CD4-positive, alpha-beta T cell treated with Interleukin-6 for 4 hours (primary cell): ENCODE measurements around the gene CTNNAL1.
"Not testable (repeated sequence)": the region's sequence is repeated elsewhere in the genome, so short reads cannot be mapped to it uniquely, and the experiment has no call there.

Experiments
- DNase-seq: peaks from one replicate; pipeline ENCODE4 v3.0.0-alpha.2; 2020; ENCODE audit warnings: mixed read lengths

The CTNNAL1 gene

DNA sequence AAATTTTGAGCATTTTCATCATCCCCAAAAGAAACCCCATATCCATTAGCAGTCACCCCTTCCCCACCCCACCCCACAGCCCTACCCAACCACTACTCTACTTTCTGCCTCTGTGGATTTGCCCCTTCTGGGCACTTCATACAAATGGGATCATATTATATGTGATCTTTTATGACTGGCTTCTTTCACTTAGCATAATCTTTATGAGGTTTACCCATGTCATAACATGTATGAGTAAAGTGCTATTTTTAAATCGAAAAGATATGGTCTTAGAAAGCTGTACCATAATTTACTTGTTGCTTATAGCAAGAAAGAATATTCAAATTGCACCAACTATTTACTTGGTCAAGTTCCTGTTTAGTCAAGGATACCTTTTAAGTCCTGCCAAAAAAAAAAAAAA lies 92.1 kb downstream of the CTNNAL1 start:
- no peak for DNase-seq

DNA sequence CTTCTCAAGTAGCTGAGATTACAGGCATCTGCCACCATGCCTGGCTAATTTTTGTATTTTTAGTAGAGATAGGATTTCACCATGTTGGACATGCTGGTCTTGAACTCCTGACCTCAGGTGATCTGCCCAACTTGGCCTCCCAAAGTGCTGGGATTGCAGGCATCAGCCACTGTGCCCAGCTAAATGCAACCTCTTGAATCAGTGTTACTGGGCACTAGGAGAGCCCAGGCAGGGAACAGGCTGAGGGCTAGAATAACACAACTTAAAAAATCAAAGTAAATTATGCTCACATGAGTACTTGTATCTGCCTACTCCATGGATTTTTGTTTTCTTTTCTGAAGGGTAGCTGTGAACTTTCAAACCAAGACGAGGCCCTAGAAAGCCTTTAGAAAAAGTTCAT lies 92.9 kb downstream of the CTNNAL1 start:
- not testable (repeated sequence) for DNase-seq

DNA sequence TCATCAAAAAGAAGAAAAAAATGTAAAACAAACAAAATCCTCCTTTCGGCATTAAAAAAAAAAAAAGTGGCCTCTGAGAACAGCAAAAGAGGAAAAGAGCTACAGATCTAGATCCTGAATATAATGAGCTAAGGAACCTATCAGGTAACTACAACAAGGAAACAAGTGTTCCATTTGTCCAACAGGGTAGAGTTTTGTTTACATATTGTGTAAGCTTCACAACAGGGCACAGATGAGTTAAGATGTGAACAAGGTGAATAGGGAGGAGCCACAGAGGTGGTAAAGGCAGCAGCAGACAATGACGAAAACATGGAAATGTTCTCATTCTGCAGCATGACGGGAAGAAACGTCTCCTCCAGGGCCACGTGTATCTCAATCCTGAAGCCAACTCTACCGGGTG lies 93.8 kb downstream of the CTNNAL1 start:
- no peak for DNase-seq

DNA sequence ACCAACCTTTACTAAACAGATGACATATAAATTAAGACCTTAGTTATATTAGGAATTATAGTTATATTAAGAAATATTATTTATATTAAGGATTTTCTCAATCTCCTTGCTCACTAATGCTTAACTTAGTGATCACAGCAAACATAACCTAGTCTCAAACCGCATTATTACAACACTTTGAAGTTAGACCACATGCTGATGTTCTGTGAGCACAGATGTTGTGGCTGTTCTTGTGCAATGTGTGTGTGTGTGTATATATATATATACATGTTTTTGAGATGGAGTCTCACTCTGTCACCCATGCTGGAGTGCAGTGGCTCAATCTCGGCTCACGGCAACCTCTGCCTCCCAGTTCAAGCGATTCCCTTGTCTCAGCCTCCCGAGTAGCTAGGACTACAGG lies 99.9 kb downstream of the CTNNAL1 start:
- DNase-seq: no peak

DNA sequence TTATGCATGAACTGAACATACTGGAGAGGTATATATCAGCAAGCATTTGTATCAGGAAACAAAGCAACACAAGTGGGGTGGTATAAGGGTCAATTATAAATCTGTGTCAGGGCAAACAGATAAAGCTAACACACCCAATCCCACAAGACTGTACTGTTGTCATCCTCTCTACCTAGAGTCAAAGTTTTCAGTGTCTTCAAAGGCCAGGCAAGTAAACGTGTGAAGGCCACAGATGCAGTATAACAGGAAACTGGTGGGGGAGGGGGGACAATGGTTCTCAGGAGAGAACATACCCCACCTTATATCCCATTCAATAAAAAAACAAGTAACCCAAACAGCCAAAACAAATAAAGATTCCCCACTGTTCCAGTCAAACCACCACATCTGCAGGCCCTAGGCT lies 101.5 kb downstream of the CTNNAL1 start:
- peak; percentile 42 for DNase-seq

DNA sequence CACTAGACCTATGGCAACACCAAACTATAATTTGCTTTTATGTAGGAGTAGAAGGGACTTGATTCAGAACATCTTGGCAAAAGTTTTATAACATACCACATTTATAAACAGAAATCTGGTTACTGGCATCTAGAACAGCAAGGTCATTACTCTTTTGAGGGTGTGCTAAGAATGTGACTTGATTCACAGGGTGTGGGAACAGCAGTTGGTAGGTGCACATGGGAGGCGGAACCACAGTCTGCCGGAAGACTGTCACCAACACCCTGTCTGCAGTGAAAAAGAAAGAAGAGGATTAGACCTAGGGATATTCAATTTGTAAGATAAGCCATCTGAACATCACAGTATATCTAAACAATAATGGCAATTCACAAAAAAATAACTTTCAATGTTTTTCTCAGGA lies 102.4 kb downstream of the CTNNAL1 start:
- DNase-seq: no peak

DNA sequence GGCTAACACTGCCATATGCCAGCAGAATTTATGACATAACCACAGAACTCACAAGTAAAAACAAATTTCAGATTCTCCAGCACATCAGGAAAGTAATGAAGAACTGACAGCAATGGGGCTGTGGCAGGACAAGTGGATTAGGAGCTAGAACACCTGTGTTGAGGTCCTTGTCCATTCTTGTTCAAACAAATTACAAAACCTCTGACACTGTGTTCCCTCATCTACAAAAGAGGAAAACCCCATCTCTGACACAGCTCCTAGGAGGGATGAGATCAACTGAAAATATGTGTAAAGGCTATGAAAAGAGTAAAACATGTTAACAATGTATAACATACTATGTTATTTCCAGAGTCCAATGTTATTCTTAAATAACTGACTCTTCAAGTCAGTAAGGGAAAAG lies 102.9 kb downstream of the CTNNAL1 start:
- no peak for DNase-seq

DNA sequence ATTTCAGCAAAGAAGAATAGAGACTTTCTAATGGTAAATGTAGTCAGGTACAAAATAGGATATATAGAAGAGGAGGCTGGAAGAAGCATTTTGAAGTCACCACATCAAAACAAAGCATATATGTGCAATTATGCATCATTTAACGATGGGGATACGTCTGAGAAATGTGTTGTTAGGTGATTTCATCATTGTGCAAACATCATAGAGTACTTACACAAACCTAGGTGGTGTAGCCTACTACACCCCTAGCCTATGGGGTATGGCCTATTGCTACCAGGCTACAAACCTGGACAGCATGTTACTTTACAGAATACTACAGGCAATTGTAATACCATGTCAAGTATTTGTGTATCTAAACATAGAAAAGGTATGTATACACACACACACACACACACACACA lies 107.8 kb downstream of the CTNNAL1 start:
- DNase-seq: no peak

DNA sequence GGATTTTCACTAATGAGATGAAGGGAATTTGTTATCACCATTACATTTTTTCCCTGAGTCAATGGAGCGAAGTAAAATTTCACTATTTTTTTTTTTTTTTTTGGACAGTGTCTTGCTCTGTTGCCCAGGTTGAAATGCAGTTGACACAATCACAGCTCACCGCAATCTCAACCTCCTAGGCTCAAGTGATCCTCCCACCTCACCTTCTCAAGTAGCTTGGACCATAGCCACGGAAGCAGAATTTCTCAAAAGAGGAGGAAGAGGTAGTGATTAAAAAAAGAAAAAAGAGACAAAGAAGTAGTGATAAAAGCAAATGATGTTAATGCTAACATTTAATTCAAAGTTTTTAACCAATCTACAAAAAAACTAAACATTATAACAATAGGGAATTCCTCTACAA lies 109.1 kb downstream of the CTNNAL1 start:
- DNase-seq: no peak

DNA sequence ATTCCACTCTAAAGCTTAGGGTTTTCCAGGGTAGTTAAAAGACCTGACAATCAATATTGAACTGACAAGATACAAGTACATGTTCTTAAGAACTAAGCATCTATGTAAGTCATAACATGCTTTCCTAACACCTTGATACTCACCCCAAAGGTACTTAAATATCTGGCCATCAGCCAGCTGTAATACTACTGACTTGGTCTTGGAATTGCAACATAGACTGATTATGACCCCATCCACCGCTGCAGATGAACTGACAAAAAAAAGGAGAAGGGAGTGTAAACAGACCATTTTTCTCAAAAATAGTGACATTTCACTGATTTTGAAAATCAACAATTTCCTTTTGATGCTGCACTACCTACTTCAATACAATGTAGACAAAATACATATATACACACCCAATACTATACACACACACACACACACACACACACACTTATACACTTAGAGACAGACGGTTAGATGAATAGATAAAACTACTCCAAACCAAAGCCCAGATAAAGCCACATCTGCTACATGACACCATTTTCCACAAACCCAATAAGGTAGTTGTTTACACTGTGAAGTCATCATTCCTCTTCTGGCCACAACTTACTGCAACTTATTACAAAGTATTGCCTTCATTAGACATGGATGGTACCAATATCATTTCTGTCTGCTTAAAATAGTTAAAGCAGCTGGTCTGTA lies 109.7 kb downstream of the CTNNAL1 start:
- no peak for DNase-seq

DNA sequence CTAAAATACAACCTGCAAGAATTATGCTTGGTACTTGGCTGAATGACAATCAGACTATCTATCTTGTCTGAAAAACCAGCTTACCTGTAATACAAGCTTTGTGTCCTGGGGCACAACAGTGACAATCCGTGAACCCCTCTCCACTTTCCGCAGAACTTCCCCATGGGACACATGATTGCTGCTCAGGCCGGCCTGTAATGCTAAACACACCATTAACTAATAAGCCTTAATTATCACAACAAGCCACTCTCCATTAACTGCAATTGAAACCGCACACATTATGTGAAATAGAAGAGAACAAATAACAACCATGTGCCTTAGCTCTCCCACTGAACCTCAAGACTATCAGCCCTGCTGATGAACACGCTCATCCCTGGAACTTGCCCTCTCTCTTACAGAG lies 113.1 kb downstream of the CTNNAL1 start:
- no peak for DNase-seq

DNA sequence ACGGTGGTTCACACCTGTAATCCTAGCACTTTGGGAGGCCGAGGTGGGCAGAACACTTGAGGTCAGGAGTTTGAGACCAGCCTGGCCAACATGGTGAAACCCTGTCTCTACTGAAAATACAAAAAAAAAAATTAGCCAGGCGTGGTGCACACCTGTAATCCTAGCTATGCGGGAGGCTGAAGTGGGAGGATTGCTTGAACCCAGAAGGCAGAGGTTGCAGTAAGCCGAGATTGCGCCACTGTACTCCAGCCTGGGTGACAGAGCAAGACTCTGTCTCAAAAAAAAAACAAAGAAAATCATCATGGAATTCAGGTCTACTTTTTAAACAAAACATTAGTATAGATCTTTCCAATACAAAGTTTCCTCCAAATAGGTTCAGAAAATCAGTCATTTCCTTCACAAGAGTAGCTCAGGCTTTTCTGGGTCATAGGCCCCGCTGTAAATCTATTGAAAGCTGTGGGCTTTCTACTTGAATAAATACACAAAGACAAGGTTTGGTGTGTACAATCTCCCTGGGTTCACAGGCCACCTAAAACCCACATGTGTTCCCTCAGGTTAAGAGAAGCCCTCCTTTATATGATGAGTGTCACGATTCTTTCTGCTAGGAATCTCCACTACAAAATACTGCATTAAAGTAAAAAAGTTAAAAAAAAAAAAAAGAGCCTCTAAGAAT lies 114.1 kb downstream of the CTNNAL1 start:
- DNase-seq: not testable (repeated sequence)

DNA sequence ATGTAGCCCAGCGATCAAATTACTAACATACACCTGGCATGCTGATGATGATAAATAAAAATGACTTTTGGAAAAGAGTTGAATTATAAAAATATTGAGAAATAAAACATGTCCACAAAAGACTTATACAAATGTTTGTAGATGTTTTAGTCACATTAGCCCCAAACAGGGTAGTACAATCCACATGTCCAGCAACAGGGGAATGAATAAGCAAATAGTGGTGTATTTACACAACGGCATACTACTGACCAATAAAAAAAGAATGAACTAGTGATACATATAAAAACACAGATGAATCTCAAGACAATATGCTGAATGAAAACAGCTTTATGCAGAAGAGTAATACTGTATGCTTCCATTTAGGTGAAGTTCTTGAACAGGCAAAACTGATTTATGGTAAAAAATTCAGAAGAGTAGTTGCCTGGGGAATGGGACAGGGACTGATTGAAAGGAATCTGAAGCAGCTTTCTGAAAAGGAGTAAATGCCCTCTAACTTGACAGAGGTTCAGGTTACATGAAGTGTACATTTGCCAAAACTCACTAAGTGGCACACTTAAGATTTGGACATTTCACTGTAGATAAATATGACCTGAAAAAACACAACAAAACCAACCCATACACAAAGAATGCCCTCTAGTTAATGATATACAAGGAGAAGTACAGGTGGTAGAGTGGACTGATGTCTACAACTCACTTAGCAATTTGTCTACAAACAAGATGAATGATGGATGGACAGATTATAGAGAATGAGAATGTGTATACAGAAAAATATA lies 115.8 kb downstream of the CTNNAL1 start:
- DNase-seq: no peak

DNA sequence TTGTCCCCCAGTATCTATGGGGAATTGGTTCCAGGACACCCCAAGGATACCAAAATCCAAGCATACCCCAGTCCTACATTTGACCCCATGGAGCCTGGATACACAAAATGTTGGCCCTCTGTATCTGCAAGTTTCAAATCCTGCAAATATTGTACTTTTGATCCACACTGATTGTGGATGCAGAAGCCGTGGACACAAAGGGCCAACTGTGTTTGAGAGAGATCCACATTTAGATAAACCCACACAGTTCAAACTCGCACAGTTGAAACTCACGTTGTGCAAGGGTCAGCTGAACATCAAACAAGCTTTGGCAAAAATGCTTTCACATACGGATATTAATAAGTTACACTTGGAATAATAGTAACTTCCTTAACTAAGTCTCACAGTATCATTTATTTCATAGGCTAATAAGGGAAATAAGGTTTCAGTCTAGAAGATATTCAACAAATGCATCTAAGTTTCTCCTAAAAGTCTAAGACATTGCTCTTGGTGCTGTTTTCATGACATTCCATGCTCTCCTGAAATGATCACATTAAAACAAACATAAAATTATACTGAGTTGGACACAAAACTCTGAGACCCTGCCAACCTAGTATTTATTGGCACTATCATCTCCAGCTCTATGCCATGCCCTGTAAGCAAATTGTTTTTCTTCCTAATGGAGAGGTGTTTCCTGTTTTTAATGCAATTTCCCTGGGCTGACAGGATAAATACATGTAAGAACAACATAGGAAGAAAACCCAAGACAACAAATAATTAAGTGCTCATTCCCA lies 118.9 kb downstream of the CTNNAL1 start:
- DNase-seq: no peak
